GM18498 (cell line): ENCODE results near the gene GP1BA.
A peak's percentile ranks its signal among the peaks of the same experiment; 100 is the strongest.

Experiments
- ATAC-seq: cut with Tn5 transposase; IDR thresholded peaks from one replicate; pipeline ENCODE4 v1.9.1; 2021; ENCODE audit warnings: mild to moderate bottlenecking, moderate library complexity; ENCODE audit not compliant: unreplicated experiment

Gene GP1BA

DNA sequence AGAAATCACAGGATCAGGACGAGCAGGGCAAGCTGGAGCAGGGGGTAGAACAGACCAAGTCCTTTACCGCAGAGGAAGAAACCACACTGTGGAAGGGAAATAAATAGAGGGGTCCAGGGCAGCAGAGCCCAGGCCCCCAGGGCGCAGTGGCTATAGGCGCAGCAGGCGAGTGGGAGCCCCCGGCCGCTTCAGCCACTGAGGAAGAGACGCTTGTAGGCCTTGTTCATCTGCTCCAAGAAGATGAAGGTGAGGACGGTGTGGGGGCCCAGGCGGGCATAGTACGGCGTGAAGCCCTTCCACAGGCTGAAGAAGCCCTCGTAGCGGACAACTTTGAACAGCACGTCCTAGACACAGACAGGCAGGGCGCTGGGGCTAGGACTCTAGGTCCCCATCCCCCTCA, 5.5 kb downstream of the GP1BA start:
- ATAC-seq, result no peak

GRCh38 chr17:4938069-4938491, 6.0 kb downstream of the GP1BA start:
- no peak for ATAC-seq

GRCh38 chr17:4938688-4939545, 6.8 kb downstream of the GP1BA start:
- ATAC-seq, result no peak

DNA sequence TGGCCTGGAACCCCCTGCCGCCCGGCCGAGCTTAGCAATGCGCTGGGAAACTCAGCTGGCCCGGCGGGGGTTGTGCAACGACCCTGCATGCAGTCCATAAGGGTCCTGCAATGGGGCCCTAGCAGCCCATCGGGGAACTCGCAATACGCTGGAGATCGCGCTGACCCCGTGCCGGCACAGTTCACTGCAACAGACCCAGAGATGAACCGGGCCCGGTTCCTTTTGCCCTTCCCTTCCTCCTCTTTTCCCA, 7.4 kb downstream of the GP1BA start:
- peak; percentile 15 for ATAC-seq

DNA sequence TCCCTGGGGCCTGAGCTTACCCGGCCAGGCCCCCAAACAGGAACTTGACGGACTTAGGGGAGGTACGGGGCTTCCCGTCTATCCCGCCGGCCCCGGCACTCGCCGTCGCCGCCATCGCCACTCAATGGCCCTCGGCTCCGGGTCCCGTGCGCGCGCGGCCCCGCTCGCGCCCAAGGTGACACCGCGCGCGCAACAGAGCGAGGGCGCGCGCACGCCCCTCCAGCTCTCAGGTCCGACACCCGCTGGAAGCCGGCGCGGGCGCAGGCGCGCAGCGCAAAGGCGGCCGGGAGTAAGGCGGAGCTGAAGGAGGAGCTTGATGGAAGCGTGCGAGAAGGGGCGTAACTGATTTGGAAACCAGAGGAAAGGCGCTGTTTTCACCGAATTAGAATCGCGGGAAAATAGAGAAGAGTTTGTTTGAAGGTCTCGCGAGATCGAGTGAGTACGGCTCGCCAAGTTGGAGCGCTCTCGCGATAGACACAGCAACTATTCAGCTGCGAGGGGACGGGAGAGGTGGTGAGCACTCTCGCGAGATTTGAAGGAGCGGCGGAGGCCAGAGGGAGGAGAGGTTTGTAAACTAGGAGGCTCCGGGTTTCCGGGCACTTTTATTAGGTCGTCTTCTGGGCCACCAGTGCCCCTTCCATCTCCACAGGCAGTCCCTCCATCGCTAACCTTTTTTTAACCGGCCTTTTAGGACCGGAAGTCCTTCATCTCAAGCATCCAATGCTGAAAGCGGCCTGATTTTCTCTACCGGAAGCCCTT, 7.9 kb downstream of the GP1BA start, which contains the start of the genes RNF167 and SLC25A11:
Gene RNF167, plus strand, starts transcription at position 473 of the 759 bp plus-strand sequence. CDS start 642 bp downstream, outside the sequence.
Gene SLC25A11, minus strand, starts transcription at position 251 of the 759 bp plus-strand sequence. Its CDS starts 136 bp downstream, at position 115.
- ATAC-seq, result peak; percentile 74

DNA sequence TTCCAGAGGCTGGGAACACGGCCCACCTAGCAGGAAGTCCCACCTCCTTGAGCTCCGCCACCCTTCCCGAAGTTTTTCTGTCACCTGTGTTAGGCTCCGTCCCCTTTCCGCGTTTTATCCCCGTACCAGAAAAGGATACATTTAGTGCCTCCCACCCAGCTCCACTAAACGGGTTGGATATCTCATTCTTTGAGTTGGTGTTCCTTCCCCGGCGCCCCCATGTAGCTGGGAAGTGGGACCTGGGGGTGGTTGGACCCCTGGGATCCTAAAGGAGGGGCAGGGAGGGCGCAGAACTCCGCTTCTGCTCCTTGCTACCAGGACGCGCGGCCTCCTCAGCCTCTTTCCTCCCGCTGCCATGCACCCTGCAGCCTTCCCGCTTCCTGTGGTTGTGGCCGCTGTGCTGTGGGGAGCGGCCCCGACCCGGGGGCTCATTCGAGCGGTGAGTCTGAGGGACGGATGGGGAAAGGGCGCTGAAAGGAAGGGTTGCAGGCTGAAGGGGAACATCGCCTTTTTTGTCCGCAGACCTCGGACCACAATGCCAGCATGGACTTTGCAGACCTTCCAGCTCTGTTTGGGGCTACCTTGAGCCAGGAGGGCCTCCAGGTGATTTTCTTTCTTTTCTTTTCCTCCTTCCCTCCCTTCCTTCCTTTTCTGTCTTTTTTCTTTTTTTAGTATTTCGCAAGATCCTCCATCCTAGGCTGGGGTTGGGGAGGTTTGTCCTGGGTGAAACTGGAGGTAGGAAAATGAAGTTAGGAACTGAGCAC, 8.7 kb downstream of the GP1BA start:
- no peak for ATAC-seq

GRCh38 chr17:4941319-4941610, 9.2 kb downstream of the GP1BA start:
- ATAC-seq, result no peak

DNA sequence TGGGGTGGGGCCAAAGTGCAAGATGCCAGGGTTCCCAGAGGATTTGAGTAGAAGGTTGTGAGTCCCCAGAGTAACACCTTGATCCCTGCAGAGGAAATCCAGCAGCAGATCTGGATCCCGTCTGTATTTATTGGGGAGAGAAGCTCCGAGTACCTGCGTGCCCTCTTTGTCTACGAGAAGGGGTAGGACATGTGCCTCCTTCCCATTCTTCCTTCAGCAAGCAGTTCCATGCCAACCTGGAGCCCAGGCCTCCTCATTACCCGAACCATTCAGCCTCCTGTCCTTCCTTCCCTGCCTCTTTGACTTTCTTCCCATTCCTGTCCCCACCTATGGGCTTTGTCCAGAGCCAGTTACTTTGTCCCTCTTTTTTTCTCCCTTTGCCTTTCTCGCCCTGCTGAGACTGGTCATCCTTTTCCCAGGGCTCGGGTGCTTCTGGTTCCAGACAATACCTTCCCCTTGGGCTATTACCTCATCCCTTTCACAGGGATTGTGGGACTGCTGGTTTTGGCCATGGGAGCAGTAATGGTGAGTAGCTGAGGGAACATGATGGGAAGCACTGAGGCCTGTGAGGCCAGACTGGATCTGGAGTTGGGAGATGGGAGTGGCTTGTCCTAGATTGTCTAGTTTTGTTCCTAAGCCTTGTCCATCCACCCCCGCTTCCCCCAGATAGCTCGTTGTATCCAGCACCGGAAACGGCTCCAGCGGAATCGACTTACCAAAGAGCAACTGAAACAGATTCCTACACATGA, 10.9 kb downstream of the GP1BA start:
- ATAC-seq, result no peak

DNA sequence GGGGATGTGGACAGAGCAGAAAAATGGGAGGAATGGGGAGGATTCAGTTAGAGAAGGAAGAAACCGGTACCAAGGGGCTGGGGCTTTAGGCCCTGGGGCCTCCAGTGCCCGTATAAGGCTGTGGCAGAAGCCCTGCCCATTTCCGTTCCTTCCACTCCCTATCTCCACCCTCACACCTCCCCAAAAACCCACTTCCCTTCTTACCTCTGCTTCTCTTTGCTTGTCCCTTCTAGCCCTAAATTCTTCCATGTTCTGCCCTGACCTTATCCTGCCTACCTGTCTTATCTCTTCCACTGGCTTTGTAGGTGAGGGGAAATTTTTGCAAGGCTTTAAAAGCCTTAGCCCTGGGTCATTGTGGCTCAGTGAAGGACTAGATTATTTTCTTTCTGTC, 12.1 kb downstream of the GP1BA start:
- ATAC-seq, result no peak

- no peak for ATAC-seq
Measured at GRCh38 chr17:4944554-4945175, 12.6 kb downstream of the GP1BA start.

DNA sequence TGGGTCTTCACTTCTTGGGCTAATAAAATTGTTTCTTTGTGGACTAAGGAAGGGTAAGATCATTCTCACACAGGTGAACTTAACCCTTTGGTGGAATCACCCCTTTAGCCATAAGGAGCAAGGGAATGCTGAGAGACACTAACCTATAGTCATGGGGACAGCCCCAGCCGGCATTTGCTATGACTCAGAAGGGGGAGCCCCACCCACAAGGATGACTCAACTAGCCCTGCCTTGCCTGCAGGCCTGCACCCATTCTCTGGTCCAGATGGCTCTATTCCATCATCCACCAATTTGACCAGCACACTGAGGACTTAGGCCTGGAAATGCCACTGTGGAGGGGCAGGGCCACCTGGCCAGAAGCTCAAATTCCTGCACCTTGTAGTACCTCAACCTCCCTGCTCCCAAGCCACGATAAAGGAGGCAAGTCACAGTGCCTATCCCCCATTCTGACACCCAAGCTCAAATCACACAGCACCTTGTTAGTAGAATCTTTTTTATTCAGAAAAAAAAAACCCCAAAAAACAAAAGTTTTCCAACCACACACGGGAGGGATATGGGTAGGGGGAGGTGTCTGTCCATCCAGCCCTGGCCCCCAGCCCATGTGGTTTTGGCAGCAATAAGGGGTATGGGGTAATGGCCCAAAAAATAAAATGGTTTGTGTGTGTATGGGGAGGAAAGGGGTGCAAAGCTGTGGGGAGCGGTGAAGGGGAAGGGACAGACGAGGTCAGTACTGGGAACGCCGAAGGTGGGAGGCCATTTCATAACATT, 13.3 kb downstream of the GP1BA start:
- ATAC-seq, result no peak

DNA sequence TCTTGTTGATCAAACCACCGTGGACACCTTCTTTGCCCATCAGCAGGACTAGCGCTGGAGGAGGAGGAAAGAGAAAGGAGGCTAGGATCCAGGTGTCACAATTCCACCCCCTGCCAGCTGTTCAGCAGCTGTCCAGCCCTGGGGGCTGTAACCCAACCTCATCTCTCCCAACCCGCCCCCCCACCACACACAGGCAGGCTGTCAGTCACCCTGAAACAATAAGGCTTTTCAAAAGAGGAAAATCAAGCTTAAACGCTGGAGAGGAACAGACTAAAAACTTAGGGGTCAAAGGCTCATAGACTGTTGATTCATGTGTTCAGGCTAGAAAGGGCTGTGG, 13.8 kb downstream of the GP1BA start:
- no peak for ATAC-seq

- ATAC-seq, result no peak
Measured at GRCh38 chr17:4946312-4946976, 14.4 kb downstream of the GP1BA start.

DNA sequence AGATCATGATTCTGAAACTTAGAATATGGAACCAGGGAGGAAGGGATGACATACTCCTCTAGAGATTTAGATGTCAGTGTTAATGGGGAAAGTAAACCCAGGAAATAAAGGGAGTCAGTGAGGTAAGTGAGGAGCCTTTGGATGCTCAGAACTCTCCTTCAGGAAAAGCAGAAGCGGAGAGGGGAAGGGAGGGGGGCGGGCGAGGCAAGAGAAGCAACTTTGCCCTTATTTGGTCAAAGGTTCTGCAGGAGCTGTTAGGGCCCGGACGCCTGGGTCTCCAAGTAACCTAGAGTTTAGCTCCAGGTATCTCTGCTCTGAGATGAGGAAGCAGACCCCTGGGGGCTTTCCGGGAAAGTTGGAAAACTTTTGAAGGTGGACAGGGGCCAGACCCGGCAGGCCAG, 14.9 kb downstream of the GP1BA start:
- no peak for ATAC-seq

DNA sequence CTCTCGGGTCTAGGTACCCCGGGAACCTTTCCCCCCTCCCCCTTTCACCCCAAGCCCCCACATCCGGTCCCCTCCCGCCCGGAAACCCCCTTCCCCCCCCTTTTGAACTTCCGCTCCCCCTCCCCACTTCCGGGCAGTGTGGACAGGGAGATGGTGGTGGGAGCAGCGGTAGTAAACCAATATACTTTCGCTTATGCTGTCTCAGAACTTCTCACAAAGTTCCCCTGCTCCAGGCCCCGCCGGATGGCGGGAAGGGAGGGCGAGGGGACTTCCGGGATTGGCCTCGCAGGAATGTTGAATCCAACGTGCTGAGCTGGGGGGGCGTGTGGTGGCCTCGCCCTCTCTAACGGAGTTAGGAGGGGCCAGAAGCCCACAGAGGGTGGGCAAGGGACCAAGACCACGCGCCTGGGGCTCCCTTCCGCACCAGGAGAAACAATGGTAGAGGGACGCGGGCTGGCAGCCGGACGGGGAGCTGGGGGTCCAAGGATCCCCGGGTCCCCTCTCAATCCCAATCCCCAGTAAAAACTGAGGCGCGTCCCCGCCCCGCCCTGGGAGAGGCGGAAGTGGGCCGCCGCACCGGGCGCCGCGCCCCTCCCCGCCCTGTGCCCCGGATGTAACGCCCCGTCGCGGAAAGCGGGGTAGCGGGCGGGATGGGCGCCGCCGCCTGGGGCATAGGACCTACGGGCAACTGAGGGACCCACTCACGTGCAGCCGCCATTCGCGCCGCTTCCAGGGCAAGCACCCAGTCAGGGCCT, 15.5 kb downstream of the GP1BA start:
- ATAC-seq, result no peak

- ATAC-seq, result peak; percentile 20
Measured at GRCh38 chr17:4948166-4948930, 16.3 kb downstream of the GP1BA start, which contains the start of gene PFN1. PFN1 (minus strand) TSS chr17:4948530; CDS start chr17:4948394, 136 bp downstream.

DNA sequence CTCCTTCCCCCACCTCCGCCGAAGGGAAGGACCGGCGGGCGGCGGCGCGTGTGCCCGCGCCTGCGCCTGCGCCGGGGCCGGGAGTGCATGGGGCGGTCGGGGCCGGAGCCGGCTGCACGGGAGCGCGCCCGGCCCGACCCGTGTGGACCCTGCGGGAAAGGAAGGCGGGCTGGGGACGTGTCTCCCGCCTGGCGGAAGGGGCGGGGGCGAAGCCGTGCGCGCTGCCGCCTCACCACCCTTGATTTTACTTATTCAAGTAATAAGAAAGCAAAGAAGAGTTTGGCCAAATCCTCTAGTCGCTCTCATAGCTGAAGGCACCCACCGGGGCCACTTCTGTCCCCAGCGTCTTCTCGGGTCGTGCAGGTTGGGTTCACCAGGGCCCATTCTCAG, 16.8 kb downstream of the GP1BA start:
- ATAC-seq, result peak; percentile 37
